HL-60 (cell line): ENCODE results near the gene SPNS3.

ENCODE experiments used
- DNase-seq, 2 experiments: peaks; one replicate each; pipeline ENCODE4 v3.0.0-alpha.2; 2010 to 2020; ENCODE audit warnings: low read depth in 1 of 2, low spot score in 1 of 2
- H3K27ac ChIP-seq: fragments of 250-450 bp; sonication (Bioruptor Pico); replicated peaks from 2 replicates; pipeline ENCODE4 v1.5.1; 2020; ENCODE audit warnings: mild to moderate bottlenecking, moderate library complexity
- H3K27me3 ChIP-seq: fragments of 250-450 bp; sonication (Bioruptor Pico); 2 replicates; pipeline ENCODE4 v1.5.1; 2021; ENCODE audit warnings: mild to moderate bottlenecking, moderate library complexity; ENCODE audit not compliant: insufficient read depth, poor library complexity, severe bottlenecking
- H3K4me3 ChIP-seq: replicated peaks from 2 replicates; pipeline ENCODE4 v1.5.1; 2011; ENCODE audit warnings: mild to moderate bottlenecking, control low read depth, low read length; ENCODE audit not compliant: insufficient read depth
- GABPA ChIP-seq: IDR thresholded peaks from 2 replicates; pipeline ENCODE4 v1.6.1; 2012; ENCODE audit warnings: low read depth
- POLR2AphosphoS5 ChIP-seq: IDR thresholded peaks from 2 replicates; pipeline ENCODE4 v1.6.1; 2012; ENCODE audit warnings: low read depth
- SPI1 ChIP-seq: IDR thresholded peaks from 2 replicates; pipeline ENCODE4 v1.6.1; 2012; ENCODE audit warnings: low read depth, mild to moderate bottlenecking, borderline replicate concordance
- TF ChIP-seq, protein P1 (sequence below): IDR thresholded peaks from 2 replicates; pipeline ENCODE4 v1.6.1; 2012; ENCODE audit warnings: low read depth; ENCODE audit not compliant: insufficient replicate concordance
- TF ChIP-seq, protein P2 (sequence below): IDR thresholded peaks from one replicate; pipeline ENCODE4 v1.5.1; 2011; ENCODE audit warnings: low read length, control low read depth, inconsistent platforms; ENCODE audit not compliant: insufficient read depth

SPNS3 gene

DNA sequence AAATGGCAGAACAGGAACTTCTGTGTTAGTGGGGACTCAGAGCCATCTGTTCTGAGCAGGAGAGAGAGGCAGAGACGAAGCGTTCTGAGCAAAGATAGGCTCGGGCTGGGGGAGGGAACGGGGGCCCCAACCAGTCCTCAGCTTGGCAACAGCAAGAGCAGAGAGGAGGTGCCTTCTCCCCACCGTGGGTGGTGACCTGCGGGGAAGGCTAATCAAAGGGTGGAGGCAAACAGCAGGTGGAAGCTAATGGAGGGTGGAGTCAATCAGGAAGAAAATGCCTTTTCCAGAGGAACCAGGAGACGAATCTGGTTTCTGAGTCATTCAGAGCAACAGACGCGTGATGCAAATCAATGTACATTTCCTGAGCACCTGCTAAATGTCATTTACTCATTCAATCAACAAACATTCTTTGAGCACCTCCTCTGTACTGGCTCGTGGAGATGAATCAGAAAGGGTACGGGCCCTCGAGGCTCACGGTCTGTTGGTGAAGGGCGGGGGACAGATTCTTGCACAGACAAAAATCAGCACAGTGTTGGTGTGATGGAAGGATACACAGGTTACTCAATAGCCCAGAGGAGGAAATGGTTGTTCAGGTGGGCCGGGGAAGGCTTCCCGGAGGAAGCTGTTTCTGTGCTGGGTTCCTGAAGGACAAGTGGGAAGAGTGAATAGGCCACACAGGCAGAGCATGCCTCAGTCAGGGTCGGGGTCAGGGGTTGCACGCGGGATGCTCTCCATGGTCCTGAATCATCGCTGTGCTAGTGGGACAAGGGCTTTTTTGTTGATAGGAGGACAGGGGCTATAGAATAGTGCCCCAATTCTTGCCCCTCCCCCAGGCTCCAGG is 59.2 kb downstream of the SPNS3 start:
- Histone ChIP-seq H3K27ac (no peak overlapping the region), H3K4me3 (no peak overlapping the region), H3K27me3 (no peaks in the 10 kb centered on the region)
- DNase-seq: peak in 1 of 2 experiments; percentile 16
- TF ChIP-seq, protein P1, sequence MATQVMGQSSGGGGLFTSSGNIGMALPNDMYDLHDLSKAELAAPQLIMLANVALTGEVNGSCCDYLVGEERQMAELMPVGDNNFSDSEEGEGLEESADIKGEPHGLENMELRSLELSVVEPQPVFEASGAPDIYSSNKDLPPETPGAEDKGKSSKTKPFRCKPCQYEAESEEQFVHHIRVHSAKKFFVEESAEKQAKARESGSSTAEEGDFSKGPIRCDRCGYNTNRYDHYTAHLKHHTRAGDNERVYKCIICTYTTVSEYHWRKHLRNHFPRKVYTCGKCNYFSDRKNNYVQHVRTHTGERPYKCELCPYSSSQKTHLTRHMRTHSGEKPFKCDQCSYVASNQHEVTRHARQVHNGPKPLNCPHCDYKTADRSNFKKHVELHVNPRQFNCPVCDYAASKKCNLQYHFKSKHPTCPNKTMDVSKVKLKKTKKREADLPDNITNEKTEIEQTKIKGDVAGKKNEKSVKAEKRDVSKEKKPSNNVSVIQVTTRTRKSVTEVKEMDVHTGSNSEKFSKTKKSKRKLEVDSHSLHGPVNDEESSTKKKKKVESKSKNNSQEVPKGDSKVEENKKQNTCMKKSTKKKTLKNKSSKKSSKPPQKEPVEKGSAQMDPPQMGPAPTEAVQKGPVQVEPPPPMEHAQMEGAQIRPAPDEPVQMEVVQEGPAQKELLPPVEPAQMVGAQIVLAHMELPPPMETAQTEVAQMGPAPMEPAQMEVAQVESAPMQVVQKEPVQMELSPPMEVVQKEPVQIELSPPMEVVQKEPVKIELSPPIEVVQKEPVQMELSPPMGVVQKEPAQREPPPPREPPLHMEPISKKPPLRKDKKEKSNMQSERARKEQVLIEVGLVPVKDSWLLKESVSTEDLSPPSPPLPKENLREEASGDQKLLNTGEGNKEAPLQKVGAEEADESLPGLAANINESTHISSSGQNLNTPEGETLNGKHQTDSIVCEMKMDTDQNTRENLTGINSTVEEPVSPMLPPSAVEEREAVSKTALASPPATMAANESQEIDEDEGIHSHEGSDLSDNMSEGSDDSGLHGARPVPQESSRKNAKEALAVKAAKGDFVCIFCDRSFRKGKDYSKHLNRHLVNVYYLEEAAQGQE: peak; percentile 94
- TF ChIP-seq GABPA (no peak), POLR2AphosphoS5 (peak; percentile 46)

DNA sequence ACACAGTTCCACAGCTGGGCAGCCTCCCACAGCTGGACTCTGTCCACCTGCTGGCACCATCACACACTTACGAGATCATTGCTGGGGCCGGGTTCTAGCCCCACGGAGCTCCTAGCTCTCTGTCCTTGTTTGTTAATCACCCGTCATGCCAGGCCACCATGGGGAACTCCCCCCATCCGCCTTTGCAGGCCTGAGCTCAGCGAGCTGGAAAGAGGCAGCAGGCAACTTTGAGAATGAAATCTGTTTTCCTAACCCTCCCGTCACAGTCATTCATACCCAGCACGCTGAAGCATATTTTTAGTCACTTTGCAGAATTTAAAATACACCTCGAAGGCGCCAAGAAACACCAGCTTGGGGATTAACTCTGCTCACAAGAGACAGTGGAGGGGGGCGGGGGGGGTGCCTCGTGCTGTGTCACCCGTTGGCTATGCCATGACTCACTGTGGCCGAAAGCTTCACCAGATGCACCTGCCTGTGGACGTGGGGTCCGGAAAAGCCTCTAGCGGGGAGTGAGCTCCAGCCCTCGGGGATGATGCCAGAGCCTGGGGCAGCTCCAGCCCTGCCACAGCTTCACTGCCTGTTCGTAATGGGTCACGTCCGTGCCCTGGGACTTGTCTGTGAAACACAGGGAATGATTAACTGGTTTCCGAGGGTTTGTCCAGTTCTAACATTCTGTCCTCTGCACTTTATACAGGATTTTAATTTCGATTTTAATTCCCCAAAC is 63.5 kb downstream of the SPNS3 start:
- TF ChIP-seq GABPA (no peak), SPI1 (no peak), POLR2AphosphoS5 (no peak)
- TF ChIP-seq, protein P2, sequence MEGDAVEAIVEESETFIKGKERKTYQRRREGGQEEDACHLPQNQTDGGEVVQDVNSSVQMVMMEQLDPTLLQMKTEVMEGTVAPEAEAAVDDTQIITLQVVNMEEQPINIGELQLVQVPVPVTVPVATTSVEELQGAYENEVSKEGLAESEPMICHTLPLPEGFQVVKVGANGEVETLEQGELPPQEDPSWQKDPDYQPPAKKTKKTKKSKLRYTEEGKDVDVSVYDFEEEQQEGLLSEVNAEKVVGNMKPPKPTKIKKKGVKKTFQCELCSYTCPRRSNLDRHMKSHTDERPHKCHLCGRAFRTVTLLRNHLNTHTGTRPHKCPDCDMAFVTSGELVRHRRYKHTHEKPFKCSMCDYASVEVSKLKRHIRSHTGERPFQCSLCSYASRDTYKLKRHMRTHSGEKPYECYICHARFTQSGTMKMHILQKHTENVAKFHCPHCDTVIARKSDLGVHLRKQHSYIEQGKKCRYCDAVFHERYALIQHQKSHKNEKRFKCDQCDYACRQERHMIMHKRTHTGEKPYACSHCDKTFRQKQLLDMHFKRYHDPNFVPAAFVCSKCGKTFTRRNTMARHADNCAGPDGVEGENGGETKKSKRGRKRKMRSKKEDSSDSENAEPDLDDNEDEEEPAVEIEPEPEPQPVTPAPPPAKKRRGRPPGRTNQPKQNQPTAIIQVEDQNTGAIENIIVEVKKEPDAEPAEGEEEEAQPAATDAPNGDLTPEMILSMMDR: no peak
- TF ChIP-seq, protein P1: no peak
- Histone ChIP-seq H3K27ac (no peak overlapping the region), H3K27me3 (no peaks in the 10 kb centered on the region), H3K4me3 (no peak overlapping the region)
- DNase-seq: no peak

DNA sequence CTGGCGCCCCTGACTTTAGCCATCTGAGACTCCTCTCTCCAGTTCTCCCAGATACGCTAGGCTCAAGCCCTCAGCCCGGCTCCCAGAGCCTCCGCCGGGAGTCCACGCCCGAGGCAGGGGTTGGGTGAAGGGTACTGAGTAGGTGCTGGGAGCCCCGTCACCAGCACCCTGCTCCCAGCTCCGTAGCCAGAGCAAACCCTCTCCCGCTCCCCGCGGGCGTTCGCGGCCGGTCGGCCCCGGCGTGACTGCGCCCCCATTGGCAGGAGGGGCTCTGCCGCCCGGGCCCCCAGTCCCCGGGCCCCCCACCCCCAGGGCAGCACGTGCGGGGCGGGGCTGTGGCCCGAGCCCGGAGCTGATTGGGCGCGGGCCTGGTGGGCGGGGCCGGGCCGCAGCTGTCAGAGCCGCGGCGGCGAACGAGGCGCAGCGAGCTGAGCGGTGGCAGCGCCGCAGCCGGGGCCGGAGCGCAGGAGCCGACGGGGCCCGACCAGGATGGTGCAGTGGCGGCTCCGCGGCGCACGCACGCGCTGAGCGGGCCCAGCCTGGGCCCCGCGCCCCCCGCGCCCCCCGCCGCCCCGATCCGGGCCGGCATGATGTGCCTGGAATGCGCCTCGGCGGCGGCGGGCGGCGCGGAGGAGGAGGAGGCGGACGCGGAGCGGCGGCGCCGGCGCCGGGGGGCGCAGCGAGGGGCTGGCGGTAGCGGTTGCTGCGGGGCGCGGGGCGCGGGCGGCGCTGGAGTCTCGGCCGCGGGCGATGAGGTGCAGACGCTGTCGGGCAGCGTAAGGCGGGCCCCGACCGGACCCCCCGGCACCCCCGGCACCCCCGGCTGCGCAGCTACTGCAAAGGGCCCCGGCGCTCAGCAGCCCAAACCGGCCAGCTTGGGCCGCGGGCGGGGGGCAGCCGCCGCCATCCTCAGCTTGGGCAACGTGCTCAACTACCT is 65.0 kb downstream of the SPNS3 start, which contains the start of gene SPNS2:
TSS of gene SPNS2 (plus strand) at position 421 of the 937 bp plus-strand sequence. CDS start at position 588, 167 bp downstream.
- DNase-seq: peak in 1 of 2 experiments; percentile 45
- Histone ChIP-seq H3K4me3 (peak within 1 kb of the TSS; percentile 46), H3K27ac (peak within 1 kb of the TSS; percentile 77), H3K27me3 (no peaks in the 10 kb centered on the region)
- TF ChIP-seq, protein P1: no peak
- TF ChIP-seq SPI1 (no peak), POLR2AphosphoS5 (no peak), GABPA (no peak)
- TF ChIP-seq, protein P2: no peak
